Brain pericyte (primary cell): ENCODE results near the gene COG1.

Source experiments
- DNase-seq: peaks from one replicate; pipeline ENCODE4 v3.0.0-alpha.2; 2012; ENCODE audit warnings: low read depth, low spot score

Gene COG1

DNA sequence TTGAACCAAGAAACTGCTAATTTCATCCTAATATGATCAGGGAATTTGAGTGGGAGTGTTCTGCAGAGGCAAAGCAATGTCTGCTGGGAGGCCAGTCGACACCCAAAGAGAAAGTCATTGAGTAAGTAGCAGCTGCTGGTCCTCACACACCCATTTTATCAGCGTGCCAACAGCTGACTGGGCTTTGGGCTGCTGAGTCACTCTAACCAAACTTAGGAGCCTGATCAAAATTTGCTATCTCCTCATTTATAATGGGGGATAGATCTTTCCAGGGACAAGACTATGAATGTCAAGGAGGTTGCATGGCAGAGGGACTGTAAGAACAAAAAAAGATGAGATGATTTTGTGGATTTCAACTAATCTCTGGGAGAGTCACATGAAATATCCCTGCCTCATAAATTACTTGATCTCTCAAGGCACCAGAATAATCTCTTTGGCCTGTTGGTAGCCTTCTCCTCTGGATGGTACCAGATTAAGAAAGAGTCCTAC lies 35.9 kb downstream of the COG1 start:
- no peak for DNase-seq

DNA sequence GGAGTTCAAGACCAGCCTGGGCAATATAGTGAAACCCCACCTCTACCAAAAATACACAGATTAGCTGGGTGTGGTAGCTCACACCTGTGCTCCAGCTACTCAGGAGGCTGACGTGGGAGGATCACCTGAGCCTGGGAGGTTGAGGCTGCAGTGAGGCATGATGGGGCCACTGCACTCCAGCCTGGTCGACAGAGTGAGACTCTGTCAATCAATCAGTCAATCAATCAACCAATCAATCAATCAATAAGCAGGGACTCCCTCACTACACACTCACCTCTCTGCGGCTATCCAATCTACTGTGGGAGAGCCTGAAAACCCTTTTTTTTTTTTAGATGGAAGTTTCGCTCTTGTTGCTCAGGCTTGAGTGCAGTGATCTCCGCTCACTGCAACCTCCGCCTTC lies 37.2 kb downstream of the COG1 start:
- no peak for DNase-seq

DNA sequence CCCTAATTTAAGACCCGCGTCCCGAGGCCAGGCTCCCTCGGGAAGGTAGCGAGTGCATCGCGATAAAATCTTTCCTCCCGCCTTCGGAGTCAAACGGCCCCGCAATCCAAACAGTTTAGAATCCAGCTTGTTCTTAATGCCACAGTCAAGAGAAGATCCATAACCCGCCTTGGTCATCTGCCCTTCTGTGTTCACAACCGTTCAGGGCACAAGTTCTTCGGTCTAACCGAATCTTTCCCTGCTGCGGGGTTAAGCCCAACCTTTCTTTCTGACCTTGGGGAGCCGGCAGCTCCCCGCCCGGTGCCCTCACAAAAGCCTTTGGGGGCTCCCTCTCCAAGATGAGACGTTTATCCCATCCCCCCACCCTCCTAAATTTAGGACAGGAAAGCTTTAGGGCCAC lies 38.5 kb downstream of the COG1 start:
- no peak for DNase-seq

DNA sequence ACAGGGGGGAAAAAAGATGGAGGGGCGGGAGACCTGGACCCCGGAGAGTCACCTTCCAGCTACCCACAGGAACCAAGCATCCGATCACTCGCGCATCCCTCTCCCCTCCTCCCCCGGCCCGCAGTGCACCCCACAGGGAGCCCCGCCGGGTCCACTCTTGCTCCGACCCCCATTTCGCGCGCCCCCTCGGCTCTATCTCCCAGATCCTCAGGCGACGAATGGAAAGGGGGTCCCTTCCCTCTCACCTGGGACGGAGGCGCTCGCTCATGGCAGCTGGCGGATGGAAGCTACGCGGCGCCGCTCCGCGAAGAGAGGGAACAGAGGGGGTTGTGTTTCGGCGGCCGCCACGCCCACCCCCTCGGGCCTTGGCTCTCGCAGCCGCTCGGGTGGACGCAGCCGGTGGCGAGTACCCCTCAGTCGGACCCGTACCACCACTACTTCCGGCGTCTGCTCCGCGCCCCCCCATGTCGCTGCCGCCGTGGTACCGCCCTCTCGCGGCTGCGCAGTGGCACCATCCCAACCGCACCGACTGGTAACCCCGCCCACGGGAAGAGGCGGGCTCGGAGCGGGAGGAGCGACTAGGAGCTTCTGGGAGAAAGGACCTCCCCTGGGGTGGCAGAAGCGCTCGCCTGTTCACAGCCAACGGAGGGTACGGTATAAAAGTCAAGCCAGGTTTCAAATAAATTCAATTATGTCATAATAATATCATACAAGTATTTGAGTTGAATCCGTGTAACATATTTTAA lies 39.2 kb downstream of the COG1 start:
- DNase-seq, result peak; percentile 82

DNA sequence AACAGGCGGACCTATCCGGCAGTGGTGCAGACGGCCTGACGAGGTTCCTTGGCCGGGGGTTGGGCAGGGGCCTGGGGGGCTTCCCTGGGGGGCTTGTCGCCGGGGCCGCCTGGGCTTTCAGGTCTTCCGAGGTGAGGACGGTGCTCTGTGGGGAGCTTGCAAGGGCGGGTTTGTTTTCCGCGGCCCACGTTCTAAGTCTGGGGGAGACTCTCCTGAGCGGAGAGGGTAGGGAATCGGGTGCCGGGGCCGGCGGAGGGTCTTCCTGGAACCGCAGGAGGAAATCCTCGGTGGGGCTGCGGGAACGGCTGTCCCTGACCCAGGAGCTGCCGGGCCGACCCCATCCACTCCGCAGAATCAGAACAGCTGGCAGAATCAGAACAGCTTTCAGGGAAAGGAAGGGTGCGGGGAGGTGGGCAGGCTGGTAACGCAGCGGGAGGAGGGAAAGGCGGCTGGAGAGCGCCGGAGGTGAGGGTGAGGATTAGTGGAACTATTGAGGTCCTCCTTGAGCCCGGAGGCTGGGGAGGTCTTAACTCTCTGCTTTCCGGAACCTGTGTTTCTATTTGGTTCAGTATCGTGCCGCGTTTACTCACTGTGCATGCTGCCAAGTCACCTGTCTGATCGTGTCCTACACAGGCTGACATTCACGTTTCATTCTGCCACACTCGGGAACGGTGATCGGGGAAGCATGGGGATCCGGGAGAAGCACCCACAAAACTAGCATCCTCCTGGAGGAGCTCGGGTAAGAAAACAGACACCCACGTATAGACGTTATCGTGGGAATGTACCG lies 39.9 kb downstream of the COG1 start:
- DNase-seq, result no peak

DNA sequence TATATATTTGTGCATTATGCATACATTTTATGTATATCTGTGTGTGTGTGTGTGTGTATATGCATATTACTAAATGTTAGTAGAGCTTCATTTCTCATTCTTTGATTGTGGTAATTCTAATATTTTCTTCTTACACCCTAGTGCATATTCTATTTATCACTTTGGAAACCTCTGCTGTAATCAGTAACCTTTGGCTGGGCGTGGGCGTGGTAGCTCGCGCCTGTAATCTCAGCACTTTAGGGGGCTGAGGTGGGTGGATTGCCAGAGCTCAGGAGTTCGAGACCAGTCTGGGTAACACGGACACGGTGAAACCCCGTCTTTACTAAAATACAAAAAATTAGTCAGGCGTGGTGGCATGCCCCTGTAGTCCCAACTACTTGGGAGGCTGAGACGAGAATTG lies 41.9 kb downstream of the COG1 start:
- no peak for DNase-seq

DNA sequence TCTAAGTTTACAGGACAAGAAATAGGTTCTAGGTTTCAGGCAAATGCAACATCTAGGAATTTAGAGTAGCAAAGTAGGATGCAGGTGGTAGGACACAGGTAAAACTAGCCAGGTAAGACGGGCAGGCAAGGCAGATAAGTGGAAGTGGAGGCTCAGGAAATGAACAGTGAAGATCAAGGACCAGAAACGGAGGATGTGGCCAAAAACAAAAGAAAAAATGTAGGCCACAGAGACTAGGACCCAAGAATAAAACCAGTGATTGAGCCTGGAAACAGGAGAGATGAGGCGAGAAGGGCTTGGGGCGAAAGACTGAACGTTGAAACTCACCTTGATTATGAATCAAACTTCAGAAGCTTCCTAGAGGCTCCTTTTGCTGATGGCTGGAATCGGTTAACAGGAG lies 44.9 kb downstream of the COG1 start:
- no peak for DNase-seq

DNA sequence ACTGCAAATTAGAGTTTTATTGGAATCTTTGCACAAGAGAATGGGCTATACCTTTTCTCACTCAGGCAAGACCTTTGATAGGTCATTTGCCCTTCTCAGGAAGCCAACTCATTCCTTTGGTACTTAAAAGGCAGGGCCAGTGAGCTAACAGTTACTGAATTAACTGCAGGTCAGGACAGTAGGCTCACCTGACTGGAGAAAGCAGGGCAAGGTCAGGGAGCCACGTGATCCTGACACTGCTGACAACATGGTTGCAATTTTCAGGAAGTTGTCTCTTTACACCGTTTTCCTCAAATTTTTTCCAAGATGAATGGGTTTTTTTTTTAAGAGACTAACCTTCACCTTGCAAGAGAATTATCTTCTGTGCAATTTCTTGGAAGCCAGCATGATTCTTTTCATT lies 47.7 kb downstream of the COG1 start:
- DNase-seq, result no peak

DNA sequence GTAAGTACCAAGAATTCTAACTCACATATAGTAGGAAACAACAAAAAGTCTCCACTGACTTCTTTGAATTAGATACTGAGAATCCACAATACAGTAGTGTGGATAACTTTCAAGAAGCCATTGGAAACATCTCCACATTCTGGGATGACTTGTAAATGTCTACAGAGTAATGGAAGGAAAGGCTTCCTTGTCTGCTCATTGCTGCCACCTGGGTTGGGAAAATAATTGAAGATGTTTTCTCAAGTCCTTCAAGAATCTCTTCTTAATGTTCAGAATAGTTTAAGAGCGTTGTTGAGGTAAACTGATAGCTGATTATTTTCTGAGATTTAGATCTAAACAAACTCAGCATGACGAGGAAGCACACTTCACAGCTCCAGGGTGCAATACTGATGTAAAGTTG lies 54.9 kb downstream of the COG1 start:
- DNase-seq, result no peak

DNA sequence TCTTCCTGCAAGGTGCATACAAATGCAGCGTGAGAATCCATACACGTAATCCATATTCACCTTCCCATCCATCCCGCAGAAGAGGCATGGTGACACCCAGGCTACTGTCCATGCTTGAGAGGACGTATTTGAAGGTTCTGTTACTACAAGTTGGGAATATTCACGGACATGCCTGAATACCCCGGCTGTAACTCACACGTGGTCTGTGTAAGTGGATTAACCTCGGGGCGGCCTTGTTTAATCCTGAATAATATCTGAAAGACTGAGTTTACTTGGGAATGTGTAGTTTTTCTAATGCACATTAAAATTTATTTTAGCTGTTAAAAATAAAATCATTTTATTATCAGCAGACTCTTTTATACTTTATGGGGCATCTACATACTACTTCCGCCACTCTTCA lies 55.7 kb downstream of the COG1 start:
- no peak for DNase-seq

DNA sequence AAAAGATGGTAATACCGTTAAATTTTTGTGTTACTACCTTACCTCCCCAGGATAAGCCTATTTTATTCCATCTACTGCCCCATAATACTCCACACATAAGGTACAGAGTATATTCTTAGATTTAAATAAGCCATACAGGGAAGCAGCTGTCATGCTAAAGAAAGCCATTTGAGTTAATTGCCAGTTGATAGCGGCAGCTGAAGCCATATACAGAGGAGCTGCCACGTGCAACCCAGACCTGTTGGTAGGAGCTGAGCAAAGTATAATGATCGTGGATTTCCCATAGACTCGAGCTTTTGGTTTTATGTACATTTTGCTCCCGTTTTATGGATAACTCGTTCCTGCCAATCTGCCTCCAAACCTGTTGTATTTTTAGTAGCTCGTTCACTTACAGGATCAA lies 56.8 kb downstream of the COG1 start:
- DNase-seq, result no peak

DNA sequence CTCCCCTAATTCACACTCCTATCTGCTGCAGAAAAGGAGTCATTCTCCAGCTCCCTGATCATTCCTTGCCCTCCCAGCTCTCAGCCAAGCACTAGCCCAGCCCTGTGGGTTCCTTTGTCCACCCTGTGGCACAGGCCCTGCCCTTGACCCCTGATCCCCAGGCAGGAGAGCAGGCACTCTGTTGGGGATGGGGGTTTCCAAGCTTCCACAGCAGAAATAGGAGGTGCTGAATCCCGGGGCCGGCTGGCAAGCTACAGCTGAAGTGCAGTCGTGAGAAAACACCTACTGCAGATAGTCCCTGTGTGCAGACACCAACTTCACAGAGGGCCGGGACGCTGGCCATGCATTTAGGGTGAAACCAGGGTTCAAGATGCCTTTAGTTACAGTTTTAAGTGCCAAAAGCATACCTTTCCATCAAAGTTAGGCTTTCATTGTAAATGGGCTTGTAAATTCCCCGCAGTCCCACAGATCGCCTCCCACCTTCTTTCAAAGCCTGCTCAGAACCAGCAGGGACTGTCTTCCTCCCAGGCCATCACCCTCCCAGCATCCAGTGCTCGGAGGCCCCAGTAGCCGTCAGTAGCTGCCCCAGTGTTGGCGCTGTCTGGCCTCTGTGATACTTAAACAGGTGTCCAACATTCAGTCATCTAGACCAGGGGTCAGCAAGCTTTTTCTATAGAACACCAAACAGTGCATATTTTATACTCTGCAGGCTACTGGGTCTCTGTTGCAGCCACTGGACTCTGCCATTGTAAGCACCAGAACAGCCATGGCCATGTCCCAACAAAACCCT lies 58.2 kb downstream of the COG1 start:
- no peak for DNase-seq

DNA sequence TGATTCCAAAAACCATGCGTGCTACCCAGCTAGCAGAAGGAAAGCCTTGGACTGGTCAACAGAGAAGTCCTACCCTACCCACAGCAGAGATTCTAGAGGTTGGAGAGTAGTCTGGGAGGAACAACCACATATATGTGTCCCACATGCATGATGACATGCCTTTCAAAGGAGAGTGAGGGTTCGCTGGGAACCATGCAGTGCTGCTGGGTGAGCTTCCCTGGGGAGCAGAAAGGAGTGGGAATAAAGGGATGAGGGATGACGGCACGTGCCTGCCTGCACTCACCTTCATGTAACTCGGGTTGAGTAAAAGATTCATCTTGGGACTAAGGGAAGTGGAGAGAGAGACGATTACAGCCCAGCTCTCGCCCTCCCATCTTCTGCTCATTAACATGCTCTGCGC lies 59.0 kb downstream of the COG1 start:
- no peak for DNase-seq

DNA sequence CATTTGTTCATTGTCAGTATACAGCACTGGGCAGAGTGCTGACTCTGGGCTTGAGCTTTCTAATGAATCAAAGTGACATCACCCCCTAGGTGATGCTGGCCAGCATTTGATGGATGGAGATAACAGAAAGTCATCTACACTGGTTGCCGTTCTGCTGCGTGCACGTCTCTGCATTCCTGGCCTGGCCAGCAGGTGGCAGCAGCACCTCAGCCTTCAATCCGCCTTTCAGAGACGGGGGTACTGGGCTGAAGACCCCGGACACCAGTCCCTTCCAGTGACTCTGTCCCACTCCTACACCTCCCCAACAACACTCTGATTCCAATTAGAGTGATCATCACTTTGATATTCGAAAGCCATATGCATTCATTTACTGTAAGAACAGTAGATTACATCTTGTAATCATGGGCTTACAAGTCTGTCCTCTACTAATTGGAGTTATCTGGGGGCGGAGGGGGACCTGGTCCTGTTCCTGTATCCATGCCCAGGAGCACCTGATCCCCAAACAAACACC lies 62.9 kb downstream of the COG1 start:
- DNase-seq, result no peak

DNA sequence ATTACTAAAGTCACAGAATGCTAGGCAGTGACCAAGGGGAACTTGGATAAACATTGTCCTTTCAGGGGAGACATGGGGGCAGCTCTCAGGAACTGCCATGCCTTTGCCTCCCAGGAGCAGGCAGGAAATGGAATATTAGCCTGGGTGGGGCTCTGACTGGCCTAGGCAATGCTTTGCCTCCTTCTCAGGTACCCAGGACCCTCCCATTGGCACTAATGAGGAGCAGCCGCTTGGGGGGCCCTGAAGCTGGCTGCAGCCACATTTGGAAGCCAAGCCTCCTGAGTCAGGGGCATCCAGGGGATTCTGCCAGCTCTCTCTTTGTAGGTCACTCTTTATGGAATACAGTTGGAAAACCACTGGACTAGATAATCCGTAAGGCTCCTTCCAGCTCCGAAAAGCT lies 63.4 kb downstream of the COG1 start:
- DNase-seq, result no peak

DNA sequence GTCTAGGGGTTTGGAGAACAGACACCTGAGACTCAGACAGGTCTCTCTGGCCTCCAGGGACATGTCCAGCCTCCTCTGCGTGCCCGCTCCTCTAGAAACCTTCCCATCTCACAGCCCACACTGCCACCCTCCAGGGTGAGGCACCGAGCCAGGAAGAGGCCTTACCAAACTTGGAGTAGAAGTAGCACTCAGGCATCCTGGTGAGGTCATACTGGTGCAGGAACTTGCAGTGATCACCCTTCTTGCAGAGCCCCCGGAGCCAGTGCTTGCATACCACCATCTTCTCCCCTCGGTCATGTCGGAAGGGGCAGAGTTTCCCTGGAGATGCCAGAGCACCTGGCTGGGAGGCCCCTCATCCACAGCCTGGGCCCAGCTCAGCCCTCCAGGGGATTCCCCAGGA lies 64.7 kb downstream of the COG1 start:
- no peak for DNase-seq
